HCT116 (cell line): ENCODE data around the gene MYPN. TPM values are rescaled to one million over a fixed set of nuclear protein-coding genes. Genes with fewer than 3 reads are reported as not detected.

ENCODE experiments used
- ATAC-seq: fragments of 200-7000 bp; cut with Tn5 transposase; 2 replicates; pipeline ENCODE4 v1.9.1; 2020; ENCODE audit warnings: mild to moderate bottlenecking, moderate library complexity
- BruUV-seq: library from RNA; stranded (reverse); fragments of 400-500 nt; replicated peaks from 2 replicates; lab custom pipeline; 2021; lab: Mats Ljungman, UMichigan
- CTCF ChIA-PET: fragments of 300-600 bp; sonication (Branson Sonifier 250); formaldehyde crosslinking; loops from one replicate; lab custom pipeline; 2021; ENCODE audit warnings: antibody characterized with exemption; lab: Charles Lee
- POLR2A ChIA-PET: fragments of 300-600, 350-600 bp; sonication (Branson Sonifier 250); formaldehyde crosslinking; loops from one replicate; lab custom pipeline; 2021; ENCODE audit warnings: antibody characterized with exemption; lab: Charles Lee
- RAD21 ChIA-PET, 2 experiments: fragments of 300-600 bp; sonication (Branson Sonifier 250); formaldehyde crosslinking; loops; one replicate each; lab custom pipeline; 2023; ENCODE audit warnings: low total read pairs in 2 of 2; ENCODE audit not compliant: uncharacterized antibody in 2 of 2, unreplicated experiment in 2 of 2, low non-redundant PET in 1 of 2; lab: Charles Lee
- DNase-seq: peaks from one replicate; pipeline ENCODE4 v3.0.0-alpha.2; 2010; ENCODE audit warnings: low read depth, low spot score
- H2AFZ ChIP-seq: fragments of 200-600 bp; shearing (Covaris generic), sonication (generic); 2 replicates; pipeline ENCODE4 v1.6.1; 2017; ENCODE audit warnings: low read depth, mixed run types, mixed read lengths, antibody characterized with exemption, low read length; ENCODE audit not compliant: poor library complexity, severe bottlenecking
- H3K27ac ChIP-seq: 2 replicates; pipeline ENCODE4 v1.5.1; 2012; ENCODE audit warnings: low read depth, low read length
- H3K27me3 ChIP-seq: fragments of 200-600 bp; sonication (generic); 2 replicates; pipeline ENCODE4 v1.6.1; 2016; ENCODE audit warnings: mixed run types, low read length, mixed read lengths; ENCODE audit not compliant: insufficient read depth
- H3K36me3 ChIP-seq, 2 experiments: fragments of 200-500 bp in 1 of 2; fragments of 200-600 bp in 1 of 2; sonication (Bioruptor generic) in 1 of 2; sonication (generic) in 1 of 2; 2 replicates each; pipeline versions ENCODE4 v1.5.1 to v1.6.1; 2014 to 2016; ENCODE audit warnings: low read length in 2 of 2, inconsistent platforms in 1 of 2, mixed read lengths in 1 of 2, mixed run types in 1 of 2; ENCODE audit not compliant: insufficient read depth in 2 of 2, control insufficient read depth in 1 of 2
- H3K4me1 ChIP-seq, 2 experiments: fragments of 200-600 bp in 1 of 2; sonication (generic) in 1 of 2; 2 replicates each; pipeline versions ENCODE4 v1.5.1 to v1.6.1; 2012 to 2017; ENCODE audit warnings: low read length in 2 of 2, inconsistent platforms in 1 of 2, mild to moderate bottlenecking in 1 of 2, mixed read lengths in 1 of 2, mixed run types in 1 of 2, moderate library complexity in 1 of 2; ENCODE audit not compliant: insufficient read depth in 2 of 2, control insufficient read depth in 1 of 2
- H3K4me2 ChIP-seq: fragments of 200-600 bp; sonication (generic); 2 replicates; pipeline ENCODE4 v1.6.1; 2017; ENCODE audit warnings: mixed run types, low read length, mixed read lengths
- H3K4me3 ChIP-seq, 2 experiments: fragments of 200-600 bp in 1 of 2; sonication (generic) in 1 of 2; replicated peaks in 1 of 2; 2 replicates each; pipeline ENCODE4 v1.5.1; 2011 to 2016; ENCODE audit warnings: low read length in 2 of 2, control low read depth in 1 of 2, low read depth in 1 of 2, mild to moderate bottlenecking in 1 of 2, mixed read lengths in 1 of 2, mixed run types in 1 of 2
- H3K79me2 ChIP-seq: fragments of 200-600 bp; sonication (generic); 2 replicates; pipeline ENCODE4 v1.6.1; 2017; ENCODE audit warnings: mild to moderate bottlenecking, mixed run types, low read length, moderate library complexity, mixed read lengths; ENCODE audit not compliant: insufficient read depth
- H3K9ac ChIP-seq: fragments of 200-600 bp; sonication (generic); 2 replicates; pipeline ENCODE4 v1.6.1; 2016; ENCODE audit warnings: low read length, mixed read lengths
- H3K9me2 ChIP-seq: fragments of 200-600 bp; sonication (generic), shearing (Covaris generic); 2 replicates; pipeline ENCODE4 v1.6.1; 2017; ENCODE audit warnings: mixed run types, mild to moderate bottlenecking, moderate library complexity; ENCODE audit not compliant: insufficient read depth
- H3K9me3 ChIP-seq, 2 experiments: fragments of 200-500 bp in 1 of 2; fragments of 200-600 bp in 1 of 2; sonication (Bioruptor generic) in 1 of 2; sonication (generic) in 1 of 2; 2 replicates each; pipeline ENCODE4 v1.6.1; 2014 to 2017; ENCODE audit warnings: low read length in 2 of 2, mixed read lengths in 2 of 2, inconsistent platforms in 1 of 2, low read depth in 1 of 2, mild to moderate bottlenecking in 1 of 2, mixed run types in 1 of 2, moderate library complexity in 1 of 2; ENCODE audit not compliant: control insufficient read depth in 1 of 2, insufficient read depth in 1 of 2
- H4K20me1 ChIP-seq: fragments of 200-600 bp; sonication (generic), shearing (Covaris generic); 2 replicates; pipeline ENCODE4 v1.6.1; 2017; ENCODE audit warnings: mixed run types, mild to moderate bottlenecking, moderate library complexity; ENCODE audit not compliant: insufficient read depth
- CEBPB ChIP-seq: IDR thresholded peaks from 2 replicates; pipeline ENCODE4 v1.6.1; 2012; ENCODE audit warnings: low read depth
- CTCF ChIP-seq, 3 experiments: fragments of 200-600 bp in 1 of 3; sonication (generic) in 1 of 3; IDR thresholded peaks in 2 of 3; conservative IDR thresholded peaks in 1 of 3; 2 replicates each; pipeline ENCODE4 v1.5.1; 2012 to 2017; ENCODE audit warnings: low read depth in 2 of 3, low read length in 2 of 3, antibody characterized with exemption in 1 of 3, borderline replicate concordance in 1 of 3, control low read depth in 1 of 3, mild to moderate bottlenecking in 1 of 3, mixed read lengths in 1 of 3, mixed run types in 1 of 3, moderate library complexity in 1 of 3; ENCODE audit not compliant: insufficient read depth in 1 of 3
- POLR2AphosphoS5 ChIP-seq: IDR thresholded peaks from 2 replicates; pipeline ENCODE4 v1.6.1; 2011; ENCODE audit warnings: mild to moderate bottlenecking, low read depth, low read length, moderate library complexity
- RAD21 ChIP-seq: IDR thresholded peaks from 2 replicates; pipeline ENCODE4 v1.6.1; 2012; ENCODE audit warnings: low read depth, mild to moderate bottlenecking
- SP1 ChIP-seq: IDR thresholded peaks from 2 replicates; pipeline ENCODE4 v1.6.1; 2012; ENCODE audit warnings: low read depth
- intact Hi-C: fragments of 100-400 bp; cut with micrococcal nuclease; formaldehyde crosslinking; loops from 2 replicates; pipeline ENCODE4 v1.10.0; 2022
- total RNA-seq: library from RNA; stranded (reverse); gene quantifications from one replicate; pipeline ENCODE4 v1.2.1, GENCODE V29; 2021; ENCODE audit not compliant: unreplicated experiment
- TF ChIP-seq, protein P1 (sequence below): IDR thresholded peaks from 2 replicates; pipeline ENCODE4 v1.6.1; 2012

MYPN gene
- total RNA-seq, 1 experiment from 2014 or later, result 0.34 TPM

DNA sequence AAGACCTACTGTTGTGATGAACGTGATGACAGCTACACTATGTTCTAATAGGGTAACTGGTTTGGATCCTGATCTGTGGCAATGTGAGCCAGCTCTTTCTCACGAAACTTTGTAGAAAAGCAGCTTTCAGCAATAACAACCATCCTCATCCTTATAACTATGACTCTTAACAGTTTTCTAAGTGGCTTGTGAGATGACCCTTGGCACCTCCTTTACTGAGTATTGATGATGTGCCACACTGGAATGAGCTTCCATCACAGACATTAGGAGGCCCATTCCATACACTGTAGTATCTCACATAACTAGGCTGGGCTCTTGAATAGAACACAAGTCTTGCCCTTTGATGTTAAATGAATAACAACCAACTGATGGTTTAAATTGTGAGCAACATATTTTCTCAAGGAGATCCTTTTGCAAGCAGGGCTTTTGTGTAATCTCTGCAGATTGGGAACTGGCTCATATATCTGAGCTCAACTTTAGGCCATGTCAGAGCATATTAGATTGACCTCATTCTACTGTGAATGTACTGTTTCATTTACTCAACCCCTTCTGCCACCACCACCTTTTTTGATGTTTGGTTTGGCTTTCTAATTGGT, 46.4 kb downstream of the MYPN start:
- no TSS peak for BruUV-seq
- Histone ChIP-seq H4K20me1 (no peaks in the 10 kb centered on the region), H3K9me2 (no peaks in the 10 kb centered on the region), H3K27me3 (no peaks in the 10 kb centered on the region), H3K79me2 (no peaks in the 10 kb centered on the region), H3K4me1 (peaks cover 15 to 60% of the 10 kb centered on the region in 2 experiments), H3K4me3 (no peak overlapping the region), H3K9ac (no peak overlapping the region), H3K4me2 (no peak overlapping the region), H2AFZ (peak overlapping the region; percentile 34), H3K27ac (no peak overlapping the region), H3K9me3 (no peaks in the 10 kb centered on the region), H3K36me3 (no peaks in the 10 kb centered on the region)
- TF ChIP-seq, protein P1, sequence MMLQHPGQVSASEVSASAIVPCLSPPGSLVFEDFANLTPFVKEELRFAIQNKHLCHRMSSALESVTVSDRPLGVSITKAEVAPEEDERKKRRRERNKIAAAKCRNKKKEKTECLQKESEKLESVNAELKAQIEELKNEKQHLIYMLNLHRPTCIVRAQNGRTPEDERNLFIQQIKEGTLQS, result no peak
- TF ChIP-seq POLR2AphosphoS5, result no peak
- no peak for ATAC-seq
- intact Hi-C loops, result loop anchor here (1.0 to 5.0 kb wide), 2 partner anchors 72 to 368 kb away; no protein-coding TSS in a partner anchor
- ChIA-PET RAD21 (interaction anchor here (0.5 to 1.9 kb wide), 4 partner anchors 59 to 300 kb away, joined by 3 to 4 read pairs (median 3); no protein-coding TSS in a partner anchor), POLR2A (interaction anchor here (1.2 kb wide), 2 partner anchors 21 to 59 kb away, joined by 3 read pairs; no protein-coding TSS in a partner anchor), CTCF (interaction anchor here (0.8 to 4.2 kb wide), 10 partner anchors 9 to 367 kb away, joined by 3 to 41 read pairs (median 5); no protein-coding TSS in a partner anchor)
- DNase-seq, result no peak

GRCh38 chr10:68156373-68157185, 47.3 kb downstream of the MYPN start:
- no TSS peak for BruUV-seq
- intact Hi-C loops, result loop anchor here (1.0 to 5.0 kb wide), 3 partner anchors 73 to 369 kb away; no protein-coding TSS in a partner anchor
- H3K4me2 ChIP-seq, result no peak overlapping the region
- H3K9me2 ChIP-seq, result no peaks in the 10 kb centered on the region
- TF ChIP-seq RAD21 (peak; percentile 92), SP1 (peak; percentile 14; the same call in 1 of the 2 replicates), CTCF (IDR thresholded peaks at IDR 0.05 in 2 of 3, conservative IDR thresholded peaks at IDR 0.05 in 1 of 3; ENCODE audit: borderline replicate concordance in 1 of 3, insufficient read depth in 1 of 3, low read depth in 2 of 3, low read length in 2 of 3) (peak; percentile 80 to 94 (median 85)), CEBPB (0 out of 2 replicates have a peak, but pooled peaks have one; percentile 8)
- TF ChIP-seq, protein P1, result no peak
- H3K27ac ChIP-seq, result no peak overlapping the region
- H3K36me3 ChIP-seq, result no peaks in the 10 kb centered on the region
- peaks cover 15 to 51% of the 10 kb centered on the region in 2 experiments for H3K4me1 ChIP-seq
- no peaks in the 10 kb centered on the region for H3K27me3 ChIP-seq
- H3K79me2 ChIP-seq, result no peaks in the 10 kb centered on the region
- H3K4me3 ChIP-seq, result no peak overlapping the region
- CTCF ChIA-PET, result interaction anchor here (0.6 to 4.2 kb wide), 12 partner anchors 10 to 368 kb away, joined by 3 to 41 read pairs (median 5); no protein-coding TSS in a partner anchor
- ATAC-seq (peak; percentile 39; the same call in 1 of the 2 replicates), DNase-seq (peak; percentile 58)
- no peak overlapping the region for H3K9ac ChIP-seq
- H4K20me1 ChIP-seq, result no peaks in the 10 kb centered on the region
- POLR2A ChIA-PET, result interaction anchor here (1.2 to 1.4 kb wide), 3 partner anchors 20 to 74 kb away, joined by 3 to 5 read pairs (median 3); no protein-coding TSS in a partner anchor
- RAD21 ChIA-PET, result interaction anchor here in 1 of 2 experiments (0.5 to 1.9 kb wide), 3 partner anchors 60 to 301 kb away, joined by 3 to 4 read pairs (median 3); no protein-coding TSS in a partner anchor
- peak overlapping the region; percentile 7 for H2AFZ ChIP-seq
- H3K9me3 ChIP-seq, result no peaks in the 10 kb centered on the region
